Measurements from ENCODE around the gene RPTOR. TPM values are rescaled to one million over a fixed set of nuclear protein-coding genes. Genes with fewer than 3 reads are reported as not detected.

RPTOR gene
- total RNA-seq, 1 experiment from 2014 or later, result 19.7 TPM

- no peak for DNase-seq (ENCODE audit: extremely low read depth, low read depth)
Measured at GRCh38 chr17:81015136-81015535, 470.5 kb downstream of the RPTOR start.

Small RNAs within 50 kb of the gene (small RNA-seq; reads per million reads assigned to genes)
- gene AC120024.2 (0 reads per million in 2 experiments), gene AC120024.3 (0 reads per million in 2 experiments)

Other genes with a start within 250 kb of the RPTOR start
- 21.1 and 25.3 TPM in 2 replicates for gene ENDOV, start 129.7 kb upstream of the RPTOR start, total RNA-seq (2014; rRNA removed; shearing (Covaris generic))
- 0.67 and 0.69 TPM in 2 replicates for gene NPTX1, start 68.2 kb upstream of the RPTOR start, total RNA-seq (2014; rRNA removed; shearing (Covaris generic))